HG03108 (cell line): ENCODE measurements around the gene FRMD4A.

Experiments
- ATAC-seq: cut with Tn5 transposase; IDR thresholded peaks from one replicate; pipeline ENCODE4 v1.9.1; 2021; ENCODE audit warnings: moderate library complexity; ENCODE audit not compliant: unreplicated experiment

The FRMD4A gene

GRCh38 chr10:13604357-13605040 lies 726.2 kb downstream of the FRMD4A start:
- ATAC-seq: no peak

DNA sequence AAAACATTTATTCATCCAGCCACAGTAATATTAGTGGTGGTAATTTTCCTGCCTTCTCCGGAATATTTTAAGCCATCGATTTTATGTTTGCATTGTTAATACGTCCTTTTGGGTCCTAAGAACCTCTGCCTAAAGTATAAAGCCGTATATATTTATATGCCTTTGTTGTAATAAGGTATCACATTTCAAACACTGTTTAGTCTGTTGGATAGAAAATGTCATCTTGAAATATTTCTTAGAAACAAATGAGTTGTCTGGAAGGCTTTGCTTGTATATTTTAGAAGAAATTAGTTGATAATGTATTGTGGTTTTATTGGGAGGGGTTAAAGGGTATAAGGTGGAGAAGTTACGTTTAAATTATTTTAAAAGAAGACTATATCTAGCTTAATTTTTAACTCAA lies 732.8 kb downstream of the FRMD4A start:
- no peak for ATAC-seq

- ATAC-seq: no peak
Measured at GRCh38 chr10:13594641-13595040, 736.1 kb downstream of the FRMD4A start.
